Kidney epithelial cell (primary cell): Measurements from ENCODE around the gene SLC39A1. TPM values are rescaled to one million over a fixed set of nuclear protein-coding genes. Genes with fewer than 3 reads are reported as not detected.

Experiments used
- DNase-seq: peaks from one replicate; pipeline ENCODE4 v3.0.0-alpha.2; 2010; ENCODE audit warnings: low read depth
- H3K27me3 ChIP-seq: 2 replicates; pipeline ENCODE4 v1.6.0; 2011; ENCODE audit warnings: low read length; ENCODE audit not compliant: control insufficient read depth, insufficient read depth
- H3K36me3 ChIP-seq: 2 replicates; pipeline ENCODE4 v1.5.1; 2011; ENCODE audit warnings: low read length; ENCODE audit not compliant: control insufficient read depth, insufficient read depth
- H3K4me3 ChIP-seq: 2 replicates; pipeline ENCODE4 v1.5.1; 2011; ENCODE audit warnings: low read depth, mild to moderate bottlenecking, control low read depth, low read length
- total RNA-seq: library from RNA; depleted of rRNA; stranded (reverse); fragments of >200 nt; gene quantifications from 2 replicates; pipeline ENCODE4 v1.2.3, GENCODE V29; 2015
- TF ChIP-seq, protein P1 (sequence below): IDR thresholded peaks from 2 replicates; pipeline ENCODE4 v1.5.1; 2011; ENCODE audit warnings: mild to moderate bottlenecking, moderate library complexity, low read length, control low read depth, inconsistent platforms; ENCODE audit not compliant: insufficient read depth, poor library complexity, severe bottlenecking

SLC39A1 gene
- total RNA-seq, 1 donor from 2014 or later = 219 TPM

DNA sequence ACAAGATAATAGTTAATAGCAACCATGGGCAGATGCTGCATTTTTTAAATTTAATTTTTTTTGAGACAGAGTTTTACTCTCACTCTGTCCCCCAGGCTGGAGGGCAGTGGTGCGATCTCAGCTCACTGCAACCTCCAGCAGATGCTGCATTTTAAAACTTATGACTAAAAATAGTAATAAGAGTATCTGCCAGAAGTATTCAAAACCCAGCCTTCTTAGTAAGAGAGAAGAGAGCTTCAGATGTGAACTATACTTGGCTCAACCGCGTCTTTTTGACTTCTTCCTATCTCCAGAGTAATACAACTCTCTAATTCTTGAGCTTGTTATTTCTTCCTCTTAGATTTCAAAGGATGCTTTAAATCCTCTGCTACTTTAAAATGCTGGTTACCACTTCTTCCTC is 31.9 kb upstream of the SLC39A1 start:
- peaks cover 2% of the 10 kb centered on the region for H3K36me3 ChIP-seq
- H3K27me3 ChIP-seq = no peaks in the 10 kb centered on the region
- no peak for DNase-seq
- no peak overlapping the region for H3K4me3 ChIP-seq
- TF ChIP-seq, protein P1, sequence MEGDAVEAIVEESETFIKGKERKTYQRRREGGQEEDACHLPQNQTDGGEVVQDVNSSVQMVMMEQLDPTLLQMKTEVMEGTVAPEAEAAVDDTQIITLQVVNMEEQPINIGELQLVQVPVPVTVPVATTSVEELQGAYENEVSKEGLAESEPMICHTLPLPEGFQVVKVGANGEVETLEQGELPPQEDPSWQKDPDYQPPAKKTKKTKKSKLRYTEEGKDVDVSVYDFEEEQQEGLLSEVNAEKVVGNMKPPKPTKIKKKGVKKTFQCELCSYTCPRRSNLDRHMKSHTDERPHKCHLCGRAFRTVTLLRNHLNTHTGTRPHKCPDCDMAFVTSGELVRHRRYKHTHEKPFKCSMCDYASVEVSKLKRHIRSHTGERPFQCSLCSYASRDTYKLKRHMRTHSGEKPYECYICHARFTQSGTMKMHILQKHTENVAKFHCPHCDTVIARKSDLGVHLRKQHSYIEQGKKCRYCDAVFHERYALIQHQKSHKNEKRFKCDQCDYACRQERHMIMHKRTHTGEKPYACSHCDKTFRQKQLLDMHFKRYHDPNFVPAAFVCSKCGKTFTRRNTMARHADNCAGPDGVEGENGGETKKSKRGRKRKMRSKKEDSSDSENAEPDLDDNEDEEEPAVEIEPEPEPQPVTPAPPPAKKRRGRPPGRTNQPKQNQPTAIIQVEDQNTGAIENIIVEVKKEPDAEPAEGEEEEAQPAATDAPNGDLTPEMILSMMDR = no peak

DNA sequence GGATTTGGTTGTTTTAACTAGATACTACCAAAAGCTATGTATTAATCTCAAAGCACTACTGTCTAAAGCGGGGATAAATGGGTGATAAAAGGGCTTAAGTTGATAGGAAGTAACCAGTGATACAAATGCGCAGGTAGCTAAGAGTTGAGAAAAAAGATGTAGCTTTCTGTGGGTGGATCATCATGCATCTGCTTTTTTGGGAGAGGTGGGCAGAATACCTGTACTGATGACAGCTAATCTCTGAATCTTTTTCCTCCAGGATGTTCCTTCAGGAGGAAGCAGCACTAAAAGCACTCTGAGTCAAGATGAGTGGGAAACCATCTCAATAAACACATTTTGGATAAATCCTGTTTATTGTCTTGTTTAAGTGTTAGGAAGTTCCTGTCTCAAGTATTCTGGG is 28.5 kb upstream of the SLC39A1 start:
- Histone ChIP-seq H3K27me3 (no peaks in the 10 kb centered on the region), H3K4me3 (peak overlapping the region; percentile 74), H3K36me3 (peaks cover 2% of the 10 kb centered on the region)
- TF ChIP-seq, protein P1 = no peak
- no peak for DNase-seq

DNA sequence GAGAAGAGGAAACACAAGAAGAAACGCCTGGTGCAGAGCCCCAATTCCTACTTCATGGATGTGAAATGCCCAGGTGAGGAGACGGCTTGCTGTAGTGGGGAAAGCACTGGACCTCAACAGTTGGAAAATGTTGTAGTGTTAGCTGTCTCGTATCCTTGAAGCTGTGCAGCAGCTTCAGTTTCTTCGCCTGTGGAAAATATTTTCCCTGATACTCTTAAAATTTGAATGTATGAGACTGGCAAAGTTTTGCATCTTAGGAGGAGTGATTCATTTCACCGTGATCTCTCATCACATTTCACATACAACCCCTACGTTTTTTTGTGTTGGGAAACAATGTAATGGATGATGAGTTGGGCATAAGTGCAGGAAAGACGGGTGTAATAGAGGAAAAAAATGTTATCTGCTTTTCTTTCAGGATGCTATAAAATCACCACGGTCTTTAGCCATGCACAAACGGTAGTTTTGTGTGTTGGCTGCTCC is 27.9 kb upstream of the SLC39A1 start:
- TF ChIP-seq, protein P1 = no peak
- Histone ChIP-seq H3K36me3 (peaks cover 2% of the 10 kb centered on the region), H3K4me3 (peak overlapping the region; percentile 74), H3K27me3 (no peaks in the 10 kb centered on the region)
- no peak for DNase-seq

DNA sequence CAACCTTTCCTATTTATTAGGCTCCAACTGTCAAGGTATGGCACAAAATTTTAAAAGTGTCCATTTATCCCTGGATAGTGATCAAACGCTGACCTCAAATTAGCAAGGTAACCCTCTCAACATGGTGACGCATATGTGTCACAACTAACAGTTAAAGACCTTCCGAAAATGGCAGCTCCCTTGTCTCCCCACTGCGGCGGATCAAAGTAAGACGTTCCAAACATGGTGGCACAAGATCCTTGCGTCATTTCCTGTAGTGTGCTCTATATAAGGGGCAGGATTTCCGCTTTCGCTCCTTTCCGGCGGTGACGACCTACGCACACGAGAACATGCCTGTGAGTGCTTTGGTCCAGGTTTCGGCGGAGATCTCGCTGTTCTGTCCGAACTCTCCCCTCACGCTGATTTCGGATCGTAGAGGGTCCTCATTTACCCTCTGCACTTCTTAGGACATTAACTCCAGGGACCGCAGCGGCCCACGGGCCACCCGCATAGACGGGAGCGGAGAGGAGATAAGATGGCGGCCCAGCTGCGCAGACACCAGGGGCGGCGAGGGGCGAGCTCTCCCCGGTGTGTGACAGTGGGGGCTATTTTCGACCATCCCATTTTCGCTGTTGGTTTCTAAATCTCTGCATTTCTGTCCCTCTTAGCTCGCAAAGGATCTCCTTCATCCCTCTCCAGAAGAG is 27.3 kb upstream of the SLC39A1 start, which contains the start of gene RPS27:
Gene RPS27 (plus strand): TSS at position 295 of the 683 bp plus-strand sequence. CDS start 35 bp downstream, at position 330.
- TF ChIP-seq, protein P1 = no peak
- peaks cover 2% of the 10 kb centered on the region for H3K36me3 ChIP-seq
- H3K4me3 ChIP-seq = peak within 1 kb of the TSS; percentile 74
- DNase-seq = peak; percentile 95
- H3K27me3 ChIP-seq = no peaks in the 10 kb centered on the region

DNA sequence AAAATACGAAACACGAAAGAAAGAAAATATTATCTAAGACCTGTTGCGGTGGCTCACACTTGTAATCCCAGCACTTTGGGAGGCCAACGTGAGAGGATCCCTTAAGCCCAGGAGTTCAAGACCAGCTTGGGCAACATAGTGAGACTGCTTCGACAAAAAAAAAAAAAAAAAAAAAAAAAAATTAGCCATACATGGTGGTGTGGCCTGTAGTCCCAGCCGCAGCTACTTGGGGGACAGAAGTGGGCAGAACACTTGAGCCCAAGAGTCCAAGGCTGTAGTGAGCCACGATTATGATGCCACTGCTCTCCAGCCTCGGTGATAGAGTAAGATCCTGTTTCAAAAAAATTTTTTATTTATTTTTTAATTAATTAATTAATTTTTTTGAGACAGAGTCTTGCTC is 24.3 kb upstream of the SLC39A1 start:
- H3K4me3 ChIP-seq = no peak overlapping the region
- no peaks in the 10 kb centered on the region for H3K27me3 ChIP-seq
- no peaks in the 10 kb centered on the region for H3K36me3 ChIP-seq
- no peak for DNase-seq
- TF ChIP-seq, protein P1 = no peak
